Activated CD8-positive, alpha-beta memory T cell treated with anti-CD3 and anti-CD28 coated beads for 1 hour (primary cell): ENCODE data around the gene TCP11L2.
"Not testable (repeated sequence)": the region's sequence is repeated elsewhere in the genome, so short reads cannot be mapped to it uniquely, and the experiment has no call there.

Experiments
- DNase-seq, 2 donors: peaks; one replicate each; pipeline ENCODE4 v3.0.0-alpha.2; 2020; ENCODE audit warnings: low read depth in 1 of 2; ENCODE audit errors: extremely low read depth in 1 of 2

Gene TCP11L2

GRCh38 chr12:106282457-106283097, 20.0 kb upstream of the TCP11L2 start:
- peak; percentile 8 to 14 for DNase-seq

GRCh38 chr12:106284358-106285105, 18.0 kb upstream of the TCP11L2 start:
- DNase-seq: no peak

- DNase-seq: no peak
These were observed 16.6 kb upstream of the TCP11L2 start for GRCh38 chr12:106285982-106286381.

GRCh38 chr12:106286576-106287162, 15.9 kb upstream of the TCP11L2 start:
- DNase-seq: not testable (repeated sequence)

- no peak for DNase-seq
These were observed 15.2 kb upstream of the TCP11L2 start for GRCh38 chr12:106287364-106287763.

- DNase-seq: no peak
These were observed 14.4 kb upstream of the TCP11L2 start for GRCh38 chr12:106288101-106288493.

GRCh38 chr12:106288494-106289195, 13.9 kb upstream of the TCP11L2 start:
- no peak for DNase-seq

- DNase-seq: no peak
These were observed 13.3 kb upstream of the TCP11L2 start for GRCh38 chr12:106289196-106289681.

GRCh38 chr12:106290666-106291065, 11.9 kb upstream of the TCP11L2 start:
- DNase-seq: no peak

- DNase-seq: no peak
These were observed 11.2 kb upstream of the TCP11L2 start for GRCh38 chr12:106291342-106291741.

GRCh38 chr12:106292339-106292738, 10.2 kb upstream of the TCP11L2 start:
- DNase-seq: no peak

GRCh38 chr12:106296179-106296877, 6.2 kb upstream of the TCP11L2 start:
- DNase-seq: no peak

- no peak for DNase-seq
These were observed 5.5 kb upstream of the TCP11L2 start for GRCh38 chr12:106297075-106297474.

- DNase-seq: no peak
These were observed 4.9 kb upstream of the TCP11L2 start for GRCh38 chr12:106297681-106298080.

GRCh38 chr12:106299202-106299774, 3.2 kb upstream of the TCP11L2 start:
- no peak for DNase-seq

- DNase-seq: no peak
These were observed 1.8 kb upstream of the TCP11L2 start for GRCh38 chr12:106300761-106301160.

GRCh38 chr12:106301241-106301610, 1.3 kb upstream of the TCP11L2 start:
- DNase-seq: no peak

GRCh38 chr12:106301611-106302321, 767 bp upstream of the TCP11L2 start:
- DNase-seq: peak; percentile 21 to 61

- peak; percentile 75 to 86 for DNase-seq
These were observed 778 bp downstream of the TCP11L2 start for GRCh38 chr12:106303202-106303820.
